Non-pigmented ciliary epithelial cell (primary cell): ENCODE results near the gene OSBP2.
A peak's percentile ranks its signal among the peaks of the same experiment; 100 is the strongest.

Source experiments
- DNase-seq: peaks from one replicate; pipeline ENCODE4 v3.0.0-alpha.2; 2010; ENCODE audit warnings: low read depth

Gene OSBP2

GRCh38 chr22:30903876-30904460, 209.3 kb downstream of the OSBP2 start:
- DNase-seq, result no peak

GRCh38 chr22:30905696-30906341, 211.1 kb downstream of the OSBP2 start:
- no peak for DNase-seq

GRCh38 chr22:30906411-30906810, 211.7 kb downstream of the OSBP2 start:
- DNase-seq, result no peak

GRCh38 chr22:30906946-30907345, 212.3 kb downstream of the OSBP2 start:
- DNase-seq, result no peak

- no peak for DNase-seq
Observed at GRCh38 chr22:30908051-30908461, 213.4 kb downstream of the OSBP2 start.

GRCh38 chr22:30909306-30909705, 214.6 kb downstream of the OSBP2 start:
- no peak for DNase-seq

GRCh38 chr22:30910358-30910757, 215.7 kb downstream of the OSBP2 start:
- DNase-seq, result no peak

- no peak for DNase-seq
Observed at GRCh38 chr22:30918761-30919160, 224.1 kb downstream of the OSBP2 start.

GRCh38 chr22:30919973-30920372, 225.3 kb downstream of the OSBP2 start:
- no peak for DNase-seq

- DNase-seq, result peak; percentile 10
Observed at GRCh38 chr22:30920407-30920806, 225.7 kb downstream of the OSBP2 start.

GRCh38 chr22:30921108-30921507, 226.4 kb downstream of the OSBP2 start:
- no peak for DNase-seq

- DNase-seq, result no peak
Observed at GRCh38 chr22:30922151-30922611, 227.5 kb downstream of the OSBP2 start.

- no peak for DNase-seq
Observed at GRCh38 chr22:30923168-30923900, 228.7 kb downstream of the OSBP2 start.

GRCh38 chr22:30925667-30926066, 231.0 kb downstream of the OSBP2 start:
- DNase-seq, result no peak

GRCh38 chr22:30926706-30927105, 232.0 kb downstream of the OSBP2 start:
- DNase-seq, result no peak

- DNase-seq, result no peak
Observed at GRCh38 chr22:30927806-30928205, 233.1 kb downstream of the OSBP2 start.

- no peak for DNase-seq
Observed at GRCh38 chr22:30928401-30928800, 233.7 kb downstream of the OSBP2 start.

GRCh38 chr22:30930228-30930627, 235.6 kb downstream of the OSBP2 start:
- DNase-seq, result no peak

GRCh38 chr22:30931541-30932300, 237.0 kb downstream of the OSBP2 start:
- DNase-seq, result no peak

- DNase-seq, result no peak
Observed at GRCh38 chr22:30932661-30933060, 238.0 kb downstream of the OSBP2 start.

- no peak for DNase-seq
Observed at GRCh38 chr22:30933457-30933856, 238.8 kb downstream of the OSBP2 start.

- no peak for DNase-seq
Observed at GRCh38 chr22:30934053-30934452, 239.4 kb downstream of the OSBP2 start.
